ENCODE results near the gene VWCE.

GRCh38 chr11:61270354-61271076 is 24.6 kb downstream of the VWCE start:
- TF ChIP-seq CTCF (IDR thresholded peaks at IDR 0.05) (no peak), POLR2A (IDR thresholded peaks at IDR 0.05) (no peak)
